ENCODE results near the gene SLC51B. TPM values are rescaled to one million over a fixed set of nuclear protein-coding genes. Genes with fewer than 3 reads are reported as not detected.

Gene SLC51B
- total RNA-seq, 2 donors from 2014 or later, result not detected

DNA sequence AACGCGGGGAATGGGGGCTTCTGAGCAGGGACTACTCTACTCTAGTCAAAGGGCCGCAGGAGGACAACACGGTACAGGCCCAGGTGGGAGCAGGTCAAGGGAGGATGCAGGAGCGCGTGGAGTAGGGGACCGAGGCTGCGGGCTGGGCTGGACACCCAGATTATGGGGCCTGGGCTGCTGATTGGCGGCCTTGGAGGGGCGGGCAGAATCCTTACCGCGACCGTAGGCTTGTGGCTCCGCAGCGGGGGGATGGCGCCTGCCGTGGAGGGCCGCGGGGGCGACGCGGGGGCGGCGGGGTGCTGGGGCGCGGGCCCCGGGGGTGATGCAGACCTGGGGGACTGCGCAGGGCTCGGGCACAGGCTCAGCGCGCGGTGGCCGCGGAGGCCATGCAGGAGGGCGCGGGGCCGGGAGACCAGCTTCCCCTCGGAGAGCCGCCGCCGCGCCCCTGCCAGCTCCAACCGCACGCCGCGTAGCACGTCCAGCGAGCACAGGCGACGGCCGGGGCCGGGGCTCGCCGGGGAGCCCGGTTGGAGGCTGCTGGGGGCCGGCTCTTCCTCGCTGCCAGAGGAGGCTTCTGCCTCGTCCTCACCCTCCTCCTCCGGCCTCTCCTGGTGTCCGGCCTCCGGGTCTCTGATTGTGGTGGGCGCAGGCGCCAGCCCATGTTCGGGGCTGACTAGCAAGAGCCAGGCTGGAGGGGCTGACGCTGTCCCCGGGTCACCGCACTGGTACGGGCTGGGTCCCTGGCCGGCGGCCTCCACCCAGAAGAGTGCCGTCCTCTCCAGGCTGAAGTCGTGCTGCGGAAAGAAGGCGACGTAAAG is 56.9 kb downstream of the SLC51B start:
- ATAC-seq (replicated peaks), result no peak
- no peak overlapping the region for H3K4me3 Mint-ChIP-seq
- H3K9me3 Mint-ChIP-seq, result no peaks in the 10 kb centered on the region
- H3K27ac Mint-ChIP-seq, result no peak overlapping the region
- no peaks in the 10 kb centered on the region for H3K4me1 Mint-ChIP-seq
- no peaks in the 10 kb centered on the region for H3K27me3 Mint-ChIP-seq
- H3K36me3 Mint-ChIP-seq (ENCODE audit: low read depth), result peaks cover 84% of the 10 kb centered on the region

DNA sequence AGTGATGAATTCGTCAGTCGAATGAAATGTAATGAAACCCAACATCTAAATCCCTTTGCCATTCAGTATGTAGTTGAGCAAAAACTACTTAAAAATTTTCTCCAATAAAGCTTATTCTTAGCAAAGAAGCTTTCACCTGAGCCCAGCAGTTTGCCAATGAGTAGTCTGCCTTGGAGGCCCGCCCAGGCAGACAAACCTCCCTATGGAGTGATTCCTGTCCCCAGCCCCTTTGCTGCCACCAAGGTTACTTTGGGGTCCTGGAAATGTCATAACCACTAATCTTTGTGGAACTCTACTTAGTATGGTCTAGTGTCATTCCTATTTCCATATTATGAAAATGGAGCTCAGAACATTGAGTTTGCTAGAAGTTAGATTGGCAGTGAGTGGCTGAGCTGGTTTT is 57.7 kb downstream of the SLC51B start:
- Mint-ChIP-seq H3K27ac (peak overlapping the region; percentile 7), H3K4me3 (no peak overlapping the region), H3K9me3 (no peaks in the 10 kb centered on the region), H3K27me3 (no peaks in the 10 kb centered on the region), H3K4me1 (no peaks in the 10 kb centered on the region), H3K36me3 (ENCODE audit: low read depth) (peaks cover 84% of the 10 kb centered on the region)
- no peak for ATAC-seq (replicated peaks)

Other genes starting within 250 kb of the SLC51B start
- gene PIF1, start 219.7 kb upstream of the SLC51B start, total RNA-seq, result 10 to 100 TPM; 44.4 to 53.1 TPM
- 10 to 100 TPM; 21.8 to 25.9 TPM for gene PLEKHO2, start 203.5 kb upstream of the SLC51B start, total RNA-seq
- gene ANKDD1A, start 133.5 kb upstream of the SLC51B start, total RNA-seq, result 10 to 100 TPM in 1 of 2 donors, 1 to 10 TPM in 1; 4.3 to 10.1 TPM
- 10 to 100 TPM; 65.1 to 87.7 TPM for gene SPG21, start 55.5 kb upstream of the SLC51B start, total RNA-seq
- 10 to 100 TPM; 11.6 to 17.1 TPM for gene MTFMT, start 15.7 kb upstream of the SLC51B start, total RNA-seq
- gene RASL12, start 22.6 kb downstream of the SLC51B start, total RNA-seq, result not detected
- not detected for gene KBTBD13, start 31.4 kb downstream of the SLC51B start, total RNA-seq
- gene UBAP1L, start 69.8 kb downstream of the SLC51B start, total RNA-seq, result 1 to 10 TPM; 5.2 to 6.1 TPM
- gene PDCD7, start 88.4 kb downstream of the SLC51B start, total RNA-seq, result 10 to 100 TPM; 22.0 to 36.7 TPM
- 10 to 100 TPM; 61.1 to 74.2 TPM for gene CLPX, start 140.0 kb downstream of the SLC51B start, total RNA-seq
- under 1 TPM; 0.05 to 0.09 TPM for gene CILP, start 166.1 kb downstream of the SLC51B start, total RNA-seq
- gene PARP16, start 241.5 kb downstream of the SLC51B start, total RNA-seq, result 10 to 100 TPM; 19.8 to 22.0 TPM

All from activated T-helper 17 cell treated with anti-CD3 and anti-CD28 coated beads, Interleukin-2, amount 50 U/mL, for 72 hours (primary cell).